ENCODE data around the gene CLOCK. TPM values are rescaled to one million over a fixed set of nuclear protein-coding genes. Genes with fewer than 3 reads are reported as not detected.

The CLOCK gene
- total and polyA plus RNA-seq, 2 of the 8 experiments (the other 6 are each of a cell fraction or from before 2014, with no cell fraction given): 7.7 to 24.2 TPM

GRCh38 chr4:55411621-55412020, 135.1 kb downstream of the CLOCK start:
- CTCF ChIA-PET (ENCODE audit: partially characterized antibody): interaction anchor here (1.6 kb wide), 1 partner anchor 455 kb away, joined by 6 read pairs; no protein-coding TSS in a partner anchor
- H2BK15ac ChIP-seq (ENCODE audit: low read length): no peak overlapping the region
- FAIRE-seq: no peak
- H3K14ac ChIP-seq (ENCODE audit: insufficient read length): no peak overlapping the region
- no peak overlapping the region for H3K23ac ChIP-seq (ENCODE audit: insufficient read length)
- no peak overlapping the region for H3K4me3 ChIP-seq (ENCODE audit: extremely low read depth in 1 of 4, insufficient read depth in 2 of 4, low read depth in 3 of 4, low read length in 4 of 4)
- peaks cover 2 to 40% (median 6%) of the 10 kb centered on the region in 4 experiments; a peak in 6 of 8 replicates for H3K36me3 ChIP-seq (ENCODE audit: control insufficient read depth in 2 of 4, insufficient read depth in 4 of 4, low read length in 3 of 4)
- no peaks in the 10 kb centered on the region for H3K23me2 ChIP-seq (ENCODE audit: low read depth, low read length)
- peaks cover 6% of the 10 kb centered on the region for H3K79me1 ChIP-seq (ENCODE audit: low read depth, low read length)
- H2BK5ac ChIP-seq (ENCODE audit: low read depth, low read length): no peak overlapping the region
- H3K9me3 ChIP-seq (ENCODE audit: insufficient read depth in 2 of 2, low read depth in 1 of 2, low read length in 1 of 2): no peaks in the 10 kb centered on the region
- POLR2A ChIA-PET (ENCODE audit: partially characterized antibody): no interaction called here
- no peak overlapping the region for H2AFZ ChIP-seq (ENCODE audit: low read length)
- H3K4me2 ChIP-seq (ENCODE audit: insufficient read depth in 1 of 2, low read depth in 2 of 2, low read length in 2 of 2): no peak overlapping the region
- H2BK12ac ChIP-seq (ENCODE audit: low read depth, low read length): no peak overlapping the region
- H4K91ac ChIP-seq (replicated peaks; ENCODE audit: insufficient read length, low read length): no peak overlapping the region
- DNase-seq (ENCODE audit: low read depth in 1 of 2, low spot score in 2 of 2): no peak
- peaks cover 0 to 3% (median under 1%) of the 10 kb centered on the region in 4 experiments; a peak in 2 of 7 replicates for H3K4me1 ChIP-seq (replicated peaks in 1 of 4; ENCODE audit: control insufficient read depth in 3 of 4, insufficient read depth in 4 of 4, low read length in 3 of 4)
- no peak overlapping the region for H4K8ac ChIP-seq (ENCODE audit: extremely low read depth, insufficient read depth, low read length)
- peaks cover 11 to 91% of the 10 kb centered on the region in 2 experiments for H3K79me2 ChIP-seq (ENCODE audit: control insufficient read depth in 1 of 2, insufficient read depth in 2 of 2, low read length in 2 of 2)
- H3K56ac ChIP-seq (replicated peaks; ENCODE audit: insufficient read length, low read depth, low read length): no peak overlapping the region
- no peak overlapping the region for H2BK120ac ChIP-seq (replicated peaks; ENCODE audit: low read depth, low read length)
- no peak overlapping the region for H2BK20ac ChIP-seq (ENCODE audit: low read length)
- peaks cover 16 to 23% of the 10 kb centered on the region in 2 experiments for H4K20me1 ChIP-seq (replicated peaks in 1 of 2; ENCODE audit: control insufficient read depth in 1 of 2, insufficient read depth in 2 of 2, low read length in 2 of 2)
- no peak overlapping the region for H3K27ac ChIP-seq (ENCODE audit: low read depth, low read length)
- no peak overlapping the region for H3K9ac ChIP-seq (replicated peaks in 1 of 4; ENCODE audit: extremely low read depth in 1 of 4, low read depth in 3 of 4, low read length in 3 of 4)
- no peak overlapping the region for H3K4ac ChIP-seq (replicated peaks; ENCODE audit: insufficient read length, low read depth, low read length)
- H4K5ac ChIP-seq (ENCODE audit: insufficient read length, low read depth, low read length): no peak overlapping the region
- no peaks in the 10 kb centered on the region for H3K27me3 ChIP-seq (replicated peaks in 1 of 4; ENCODE audit: control insufficient read depth in 3 of 4, extremely low read depth in 1 of 4, insufficient read depth in 3 of 4, low read length in 3 of 4)
- WGBS, 2 experiments (ENCODE audit: extremely low coverage in 1 of 2, insufficient coverage in 1 of 2, insufficient read length in 1 of 2, insufficient replicate concordance in 2 of 2, low coverage in 1 of 2, low lambda C conversion rate in 2 of 2, missing lambda C conversion rate in 1 of 2): 94% methylated on average over 6 of the region's 6 CpGs; no CpG with 5 or more reads in 1 of the 2 experiments
- no peak overlapping the region for H3K18ac ChIP-seq (ENCODE audit: extremely low read depth, low read length)
- H2AK5ac ChIP-seq (ENCODE audit: low read depth, low read length): no peak overlapping the region
- TF ChIP-seq GABPA (IDR thresholded peaks at IDR 0.05; ENCODE audit: borderline replicate concordance, insufficient read depth, low read length) (no peak), BACH1 (IDR thresholded peaks at IDR 0.05; ENCODE audit: low read length) (no peak), PHF8 (conservative IDR thresholded peaks at IDR 0.05; ENCODE audit: low read depth, low read length) (no peak), RFX5 (IDR thresholded peaks at IDR 0.05; ENCODE audit: borderline replicate concordance, low read depth, low read length) (no peak), RAD21 (IDR thresholded peaks at IDR 0.05 in 1 of 2, conservative IDR thresholded peaks at IDR 0.05 in 1 of 2; ENCODE audit: low read depth in 2 of 2, low read length in 2 of 2) (no peak), KDM1A (IDR thresholded peaks at IDR 0.05; ENCODE audit: borderline replicate concordance, low read length) (no peak), SIX5 (IDR thresholded peaks at IDR 0.05; ENCODE audit: low read depth, low read length) (no peak), HDAC6 (IDR thresholded peaks at IDR 0.05; ENCODE audit: low read depth, low read length) (no peak), ZNF274 (IDR thresholded peaks at IDR 0.05; ENCODE audit: borderline replicate concordance, extremely low read depth, low read length) (no peak), MAX (IDR thresholded peaks at IDR 0.05) (no peak), KDM4A (IDR thresholded peaks at IDR 0.05; ENCODE audit: low read depth, low read length, severe bottlenecking) (no peak), TAF1 (IDR thresholded peaks at IDR 0.05; ENCODE audit: low read depth, low read length) (no peak), CHD2 (IDR thresholded peaks at IDR 0.05; ENCODE audit: low read length) (no peak), KDM5A (IDR thresholded peaks at IDR 0.05; ENCODE audit: low read length) (no peak)

Data from H1 (cell line).